ENCODE data around the gene OSBPL6. TPM values are rescaled to one million over a fixed set of nuclear protein-coding genes. Genes with fewer than 3 reads are reported as not detected.
A peak's percentile ranks its signal among the peaks of the same experiment; 100 is the strongest.

OSBPL6 gene
- total RNA-seq, 6 donors from 2014 or later: 2.0 to 35.4 (median 5.1) TPM

- 67 to 78% methylated on average over 5 of the region's 5 CpGs for WGBS, 2 donors
- H3K27ac ChIP-seq: no peak overlapping the region
- TF ChIP-seq EP300 (IDR thresholded peaks at IDR 0.05) (no peak), POLR2A (IDR thresholded peaks at IDR 0.05) (no peak), POLR2AphosphoS5 (IDR thresholded peaks at IDR 0.05) (no peak), CTCF (IDR thresholded peaks at IDR 0.05) (no peak)
- H3K27me3 ChIP-seq: no peaks in the 10 kb centered on the region
- H3K4me1 ChIP-seq: peaks cover 0 to 8% (median 1%) of the 10 kb centered on the region in 4 donors
- H3K36me3 ChIP-seq: no peaks in the 10 kb centered on the region
- H3K4me3 ChIP-seq: no peak overlapping the region
- DNase-seq: no peak
- peak in 1 of 2 donors; percentile 38 for ATAC-seq (ENCODE audit: low FRiP score in 2 of 2)
- H3K9me3 ChIP-seq: no peaks in the 10 kb centered on the region
These were observed 81.3 kb downstream of the OSBPL6 start for GRCh38 chr2:178275600-178275999.

- Histone ChIP-seq H3K27ac (no peak overlapping the region), H3K4me1 (peaks cover 0 to 8% (median 1%) of the 10 kb centered on the region in 4 donors), H3K36me3 (no peaks in the 10 kb centered on the region), H3K27me3 (no peaks in the 10 kb centered on the region), H3K4me3 (no peak overlapping the region), H3K9me3 (no peaks in the 10 kb centered on the region)
- 64 to 69% methylated on average over 6 of the region's 6 CpGs for whole genome bisulfite sequencing, 2 donors
- ATAC-seq (ENCODE audit: low FRiP score in 2 of 2) (no peak), DNase-seq (no peak)
- TF ChIP-seq EP300 (IDR thresholded peaks at IDR 0.05) (no peak), POLR2AphosphoS5 (IDR thresholded peaks at IDR 0.05) (no peak), POLR2A (IDR thresholded peaks at IDR 0.05) (no peak), CTCF (IDR thresholded peaks at IDR 0.05) (no peak)
These were observed 83.5 kb downstream of the OSBPL6 start for GRCh38 chr2:178277741-178278197.

GRCh38 chr2:178279142-178279541 lies 84.8 kb downstream of the OSBPL6 start:
- ATAC-seq (ENCODE audit: low FRiP score in 2 of 2) (peak in 1 of 2 donors; percentile 49), DNase-seq (no peak)
- no peak for TF ChIP-seq CTCF (IDR thresholded peaks at IDR 0.05)
- 65 to 75% methylated on average over 2 of the region's 2 CpGs for WGBS, 2 donors
- H3K9me3 ChIP-seq: no peaks in the 10 kb centered on the region
- H3K36me3 ChIP-seq: no peaks in the 10 kb centered on the region
- no peak overlapping the region for H3K4me3 ChIP-seq
- no peak overlapping the region for H3K27ac ChIP-seq
- no peaks in the 10 kb centered on the region for H3K27me3 ChIP-seq
- peaks cover 0 to 8% (median 1%) of the 10 kb centered on the region in 4 donors for H3K4me1 ChIP-seq

- Histone ChIP-seq H3K36me3 (no peaks in the 10 kb centered on the region), H3K27me3 (no peaks in the 10 kb centered on the region), H3K27ac (no peak overlapping the region), H3K4me3 (no peak overlapping the region), H3K9me3 (no peaks in the 10 kb centered on the region), H3K4me1 (peaks cover 0 to 8% (median 1%) of the 10 kb centered on the region in 4 donors)
- no peak for TF ChIP-seq CTCF (IDR thresholded peaks at IDR 0.05)
- TF ChIP-seq POLR2AphosphoS5 (IDR thresholded peaks at IDR 0.05): no peak
- TF ChIP-seq EP300 (IDR thresholded peaks at IDR 0.05): no peak
- TF ChIP-seq POLR2A (IDR thresholded peaks at IDR 0.05): no peak
- WGBS, 2 donors: 93 to 94% methylated on average over 10 of the region's 10 CpGs
- DNase-seq (no peak), ATAC-seq (ENCODE audit: low FRiP score in 2 of 2) (no peak)
These were observed 85.3 kb downstream of the OSBPL6 start for GRCh38 chr2:178279636-178280035.

- Histone ChIP-seq H3K4me3 (no peak overlapping the region), H3K27me3 (no peaks in the 10 kb centered on the region), H3K9me3 (no peaks in the 10 kb centered on the region), H3K27ac (no peak overlapping the region), H3K4me1 (peaks cover 0 to 8% (median 1%) of the 10 kb centered on the region in 4 donors), H3K36me3 (no peaks in the 10 kb centered on the region)
- TF ChIP-seq POLR2AphosphoS5 (IDR thresholded peaks at IDR 0.05) (no peak), EP300 (IDR thresholded peaks at IDR 0.05) (no peak), CTCF (IDR thresholded peaks at IDR 0.05) (peak; percentile 66 to 90 (median 82)), POLR2A (IDR thresholded peaks at IDR 0.05) (no peak)
- WGBS, 2 donors: 39 to 42% methylated on average over 4 of the region's 4 CpGs
- ATAC-seq (ENCODE audit: low FRiP score in 2 of 2) (peak; percentile 82 to 92), DNase-seq (no peak)
These were observed 86.0 kb downstream of the OSBPL6 start for GRCh38 chr2:178280244-178280852.
